HepG2 (cell line): ENCODE results near the gene ACAD8. TPM values are rescaled to one million over a fixed set of nuclear protein-coding genes. Genes with fewer than 3 reads are reported as not detected.

Source experiments
- ARID3A ChIP-seq: IDR thresholded peaks from 2 replicates; pipeline ENCODE4 v1.6.1; 2012; ENCODE audit warnings: low read depth, low read length, improper control_type of control experiment
- DMAP1 ChIP-seq: IDR thresholded peaks from 2 replicates; pipeline ENCODE4 v1.6.1; 2016
- DMTF1 ChIP-seq: sonication (generic); formaldehyde crosslinking; IDR thresholded peaks from 2 replicates; pipeline ENCODE4 v1.4.0; 2020; ENCODE audit warnings: mild to moderate bottlenecking, missing genetic modification reagents
- GFI1 ChIP-seq: sonication (generic); formaldehyde crosslinking; IDR thresholded peaks from 2 replicates; pipeline ENCODE4 v1.5.0; 2020; ENCODE audit warnings: missing genetic modification reagents, mild to moderate bottlenecking, borderline replicate concordance
- GTF2F1 ChIP-seq: fragments of 150-350 bp; IDR thresholded peaks from 2 replicates; pipeline ENCODE4 v1.6.1; 2014; ENCODE audit warnings: low read length
- GZF1 ChIP-seq: sonication (generic); formaldehyde crosslinking; IDR thresholded peaks from 2 replicates; pipeline ENCODE4 v1.5.1; 2020; ENCODE audit warnings: mild to moderate bottlenecking, missing genetic modification reagents
- HOMEZ ChIP-seq: IDR thresholded peaks from 2 replicates; pipeline ENCODE4 v1.6.1; 2016; ENCODE audit warnings: low read depth
- IKZF4 ChIP-seq: sonication (generic); formaldehyde crosslinking; IDR thresholded peaks from 2 replicates; pipeline ENCODE4 v1.5.1; 2020; ENCODE audit warnings: borderline replicate concordance, mild to moderate bottlenecking, low read depth, missing genetic modification reagents; ENCODE audit errors: not compliant biosample characterization
- KLF6 ChIP-seq: IDR thresholded peaks from 2 replicates; pipeline ENCODE4 v1.8.0; 2016; ENCODE audit warnings: missing biosample characterization, missing genetic modification reagents
- MED1 ChIP-seq: sonication (generic); formaldehyde crosslinking; IDR thresholded peaks from 2 replicates; pipeline ENCODE4 v1.4.0; 2020; ENCODE audit warnings: missing genetic modification reagents
- MXD4 ChIP-seq: IDR thresholded peaks from 2 replicates; pipeline ENCODE4 v1.6.1; 2016; ENCODE audit warnings: mild to moderate bottlenecking, missing biosample characterization, missing genetic modification reagents
- PPARG ChIP-seq: conservative IDR thresholded peaks from 2 replicates; pipeline ENCODE4 v1.6.1; 2016; ENCODE audit warnings: missing biosample characterization, missing genetic modification reagents
- RBM39 ChIP-seq: fragments of 200-400 bp; formaldehyde crosslinking; IDR thresholded peaks from one replicate; pipeline ENCODE4 v1.6.1; 2018; ENCODE audit warnings: antibody characterized with exemption, mild to moderate bottlenecking, low read depth, low read length; ENCODE audit not compliant: poor library complexity, severe bottlenecking
- RELA ChIP-seq: sonication (generic); formaldehyde crosslinking; IDR thresholded peaks from 2 replicates; pipeline ENCODE4 v1.4.0; 2020; ENCODE audit warnings: missing genetic modification reagents
- SP5 ChIP-seq: IDR thresholded peaks from 2 replicates; pipeline ENCODE4 v1.6.1; 2016; ENCODE audit warnings: low read depth, borderline replicate concordance
- THRA ChIP-seq: sonication (generic); formaldehyde crosslinking; IDR thresholded peaks from 2 replicates; pipeline ENCODE4 v1.4.0; 2020; ENCODE audit warnings: missing genetic modification reagents, borderline replicate concordance
- ZNF362 ChIP-seq: sonication (generic); formaldehyde crosslinking; IDR thresholded peaks from 2 replicates; pipeline ENCODE4 v1.4.0; 2020; ENCODE audit warnings: missing genetic modification reagents, mild to moderate bottlenecking, borderline replicate concordance
- ZNF577 ChIP-seq: sonication (generic); formaldehyde crosslinking; IDR thresholded peaks from 2 replicates; pipeline ENCODE4 v1.4.0; 2020; ENCODE audit warnings: mild to moderate bottlenecking, low read depth, missing genetic modification reagents, borderline replicate concordance
- ZNF761 ChIP-seq: sonication (generic); formaldehyde crosslinking; conservative IDR thresholded peaks from 2 replicates; pipeline ENCODE4 v1.4.0; 2020; ENCODE audit warnings: mild to moderate bottlenecking, missing genetic modification reagents
- ZNF777 ChIP-seq: sonication (generic); formaldehyde crosslinking; IDR thresholded peaks from 2 replicates; pipeline ENCODE4 v1.4.0; 2020; ENCODE audit warnings: missing genetic modification reagents
- ZNF780A ChIP-seq: sonication (generic); formaldehyde crosslinking; IDR thresholded peaks from 2 replicates; pipeline ENCODE4 v1.8.0; 2022; ENCODE audit warnings: mild to moderate bottlenecking, missing genetic modification reagents, moderate library complexity
- polyA plus RNA-seq, 8 experiments: library from polyadenylated mRNA; depleted of rRNA in 3 of 8; stranded (reverse) in 7 of 8; unstranded in 1 of 8; fragments of >200 nt; fragmentation: Illumina TruSeq in 4 of 8; extraction: Trizol in 4 of 8; gene quantifications; 2 replicates each; pipeline versions ENCODE4 v1.2.1 to v1.2.3, GENCODE V29; 2011 to 2016; ENCODE audit warnings: low read depth in 4 of 8, missing spikeins in 1 of 8, mixed read lengths in 1 of 8; ENCODE audit not compliant: insufficient read depth in 1 of 8
- total RNA-seq, 5 experiments: library from RNA; depleted of rRNA; stranded (reverse); fragments of >200 nt; fragmentation: Illumina TruSeq; extraction: Trizol; gene quantifications; 2 replicates each; pipeline ENCODE4 v1.2.3, GENCODE V29; 2016; ENCODE audit warnings: low read depth in 1 of 5

Gene ACAD8
- total and polyA plus RNA-seq, 2 of the 13 experiments (the other 11 are each of a cell fraction or from before 2014, with no cell fraction given) = 13.5 to 20.3 TPM

GRCh38 chr11:134223836-134224709, 29.3 kb upstream of the ACAD8 start, which contains the start of the genes NCAPD3 and VPS26B (continued):
- TF ChIP-seq ARID3A (no peak), RBM39 (no peak), ZNF777 (CRISPR knock-in tag) (no peak), GTF2F1 (no peak), MED1 (CRISPR knock-in tag) (peak; percentile 47; the same call in 1 of the 2 replicates), ZNF577 (no peak), ZNF780A (peak; percentile 75; the same call in 1 of the 2 replicates), GZF1 (CRISPR knock-in tag) (no peak), DMTF1 (CRISPR knock-in tag) (no peak), KLF6 (CRISPR knock-in tag) (no peak), HOMEZ (no peak), GFI1 (no peak; the same call in 1 of the 2 replicates), PPARG (CRISPR knock-in tag) (peak; percentile 85), DMAP1 (CRISPR knock-in tag) (peak; percentile 97), THRA (CRISPR knock-in tag) (peak; percentile 42; the same call in 1 of the 2 replicates), ZNF761 (no peak), RELA (CRISPR knock-in tag) (no peak), MXD4 (CRISPR knock-in tag) (peak; percentile 76), ZNF362 (no peak), SP5 (CRISPR knock-in tag) (peak; percentile 21; the same call in 1 of the 2 replicates), IKZF4 (no peak)
